NK-92 (cell line): ENCODE results near the gene MIS18A.
A peak's percentile ranks its signal among the peaks of the same experiment; 100 is the strongest.
"Not testable (repeated sequence)": the region's sequence is repeated elsewhere in the genome, so short reads cannot be mapped to it uniquely, and the experiment has no call there.

Experiments
- DNase-seq: peaks from one replicate; lab custom pipeline; 2025; ENCODE audit not compliant: unreplicated experiment; lab: John Stamatoyannopoulos, UW

MIS18A gene

GRCh38 chr21:32278518-32279376, at the start of gene MIS18A:
Gene MIS18A, minus strand, starts transcription at chr21:32279049. Its CDS starts 35 bp downstream, at chr21:32279014.
- peak; percentile 94 for DNase-seq

DNA sequence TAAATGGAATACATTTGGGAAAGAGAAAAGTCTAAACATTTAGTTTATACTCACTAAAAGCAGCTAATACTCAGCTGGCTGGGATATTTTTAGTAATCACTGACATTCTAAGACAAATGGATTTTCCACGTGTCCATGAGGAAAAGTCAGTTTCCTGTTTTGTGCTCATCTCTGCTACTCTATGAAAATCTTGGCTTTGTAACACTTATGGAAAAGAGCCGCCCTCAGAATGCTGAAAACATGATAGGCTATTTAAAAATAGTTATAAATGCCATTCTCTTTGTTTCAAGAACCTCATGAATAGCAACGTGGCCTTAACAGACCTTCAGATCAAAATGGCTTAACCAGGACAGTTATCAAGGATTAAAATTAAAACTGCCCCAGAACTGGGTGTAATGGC, 49.7 kb upstream of the MIS18A start:
- DNase-seq, result no peak

GRCh38 chr21:32325706-32326105, 46.9 kb upstream of the MIS18A start:
- DNase-seq, result no peak

DNA sequence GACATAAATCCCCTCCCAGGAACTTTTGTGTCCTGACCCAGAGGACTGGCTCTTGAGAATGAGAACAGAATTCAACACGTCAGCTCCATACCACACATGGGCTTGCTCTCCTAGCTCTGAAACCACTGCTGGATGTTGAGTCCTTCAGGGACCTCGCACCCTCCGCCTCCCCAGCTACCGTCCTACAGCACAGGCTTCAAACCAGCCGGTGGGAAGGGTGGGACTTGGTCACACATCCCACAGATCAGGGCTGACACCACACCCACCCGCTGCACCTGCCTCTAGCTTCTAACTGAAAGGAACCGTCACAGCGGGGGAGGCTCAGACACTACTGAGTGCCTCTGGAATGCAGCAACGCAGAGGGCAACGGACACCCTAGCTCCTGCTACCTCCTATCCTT, 43.8 kb upstream of the MIS18A start:
- no peak for DNase-seq

- no peak for DNase-seq
Measured at GRCh38 chr21:32322103-32322502, 43.3 kb upstream of the MIS18A start.

DNA sequence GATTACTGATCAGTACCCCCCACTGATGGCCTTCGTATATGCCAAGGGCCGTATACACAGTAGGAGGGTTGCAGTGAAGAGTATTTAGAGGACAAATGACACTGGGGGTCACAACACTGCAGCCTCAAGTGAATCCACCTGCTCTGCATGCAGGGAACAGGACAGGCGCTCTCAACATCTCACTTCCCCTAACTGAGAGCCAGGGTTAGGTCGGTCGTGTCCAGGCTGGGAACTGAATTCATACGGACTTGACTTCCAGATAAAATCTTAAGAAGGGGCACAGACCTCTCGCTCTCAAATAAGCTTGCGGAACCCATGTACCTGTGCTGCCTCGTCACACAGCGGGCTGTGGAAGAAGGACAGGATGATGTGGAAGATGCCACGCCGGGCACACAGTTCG, 42.6 kb upstream of the MIS18A start:
- DNase-seq, result no peak

GRCh38 chr21:32320726-32321125, 41.9 kb upstream of the MIS18A start:
- DNase-seq, result no peak

GRCh38 chr21:32320059-32320458, 41.2 kb upstream of the MIS18A start:
- DNase-seq, result no peak

GRCh38 chr21:32319012-32319411, 40.2 kb upstream of the MIS18A start:
- DNase-seq, result no peak

- DNase-seq, result no peak
Measured at GRCh38 chr21:32317726-32318125, 38.9 kb upstream of the MIS18A start.

DNA sequence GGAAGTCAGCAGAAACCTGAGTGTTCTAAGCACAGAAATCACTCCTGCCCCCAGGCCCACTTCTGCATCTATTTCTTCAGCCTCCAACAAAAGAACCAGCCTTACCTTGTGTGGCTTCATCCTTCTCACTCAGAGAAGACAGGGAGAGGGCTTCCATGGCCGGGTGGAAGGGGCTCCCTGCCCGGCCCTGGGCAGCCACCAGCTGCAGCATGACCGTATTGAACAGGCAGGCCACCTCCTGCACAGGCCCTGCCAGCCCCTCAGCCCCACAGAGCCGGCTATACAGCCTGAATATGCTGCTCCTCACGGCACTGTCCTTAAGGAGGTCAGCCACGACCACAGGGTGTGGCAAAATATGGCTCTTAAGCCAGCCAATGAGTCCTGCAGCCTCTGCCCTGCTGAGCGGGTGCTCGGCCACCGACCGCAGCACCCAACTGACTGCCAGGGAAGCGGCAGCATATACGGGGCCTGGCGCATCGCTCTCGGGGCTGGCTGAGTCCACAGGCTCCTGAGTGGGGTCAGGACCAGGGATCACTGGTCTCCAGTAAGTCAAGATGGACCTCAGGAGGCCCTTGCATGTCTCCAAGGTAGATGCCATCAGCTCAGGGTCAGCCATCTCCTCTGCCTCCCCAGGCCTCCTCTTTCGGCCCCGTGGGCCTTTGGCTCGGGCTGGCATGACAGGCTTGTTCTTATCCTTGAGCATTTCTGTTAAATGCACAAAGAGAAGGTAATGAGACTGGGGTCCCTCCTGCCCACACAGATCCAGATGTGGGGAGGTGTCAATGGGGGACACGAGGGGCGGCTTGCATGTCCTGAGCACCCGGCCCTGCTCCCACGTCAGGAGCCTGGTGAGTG, 37.7 kb upstream of the MIS18A start:
- no peak for DNase-seq

DNA sequence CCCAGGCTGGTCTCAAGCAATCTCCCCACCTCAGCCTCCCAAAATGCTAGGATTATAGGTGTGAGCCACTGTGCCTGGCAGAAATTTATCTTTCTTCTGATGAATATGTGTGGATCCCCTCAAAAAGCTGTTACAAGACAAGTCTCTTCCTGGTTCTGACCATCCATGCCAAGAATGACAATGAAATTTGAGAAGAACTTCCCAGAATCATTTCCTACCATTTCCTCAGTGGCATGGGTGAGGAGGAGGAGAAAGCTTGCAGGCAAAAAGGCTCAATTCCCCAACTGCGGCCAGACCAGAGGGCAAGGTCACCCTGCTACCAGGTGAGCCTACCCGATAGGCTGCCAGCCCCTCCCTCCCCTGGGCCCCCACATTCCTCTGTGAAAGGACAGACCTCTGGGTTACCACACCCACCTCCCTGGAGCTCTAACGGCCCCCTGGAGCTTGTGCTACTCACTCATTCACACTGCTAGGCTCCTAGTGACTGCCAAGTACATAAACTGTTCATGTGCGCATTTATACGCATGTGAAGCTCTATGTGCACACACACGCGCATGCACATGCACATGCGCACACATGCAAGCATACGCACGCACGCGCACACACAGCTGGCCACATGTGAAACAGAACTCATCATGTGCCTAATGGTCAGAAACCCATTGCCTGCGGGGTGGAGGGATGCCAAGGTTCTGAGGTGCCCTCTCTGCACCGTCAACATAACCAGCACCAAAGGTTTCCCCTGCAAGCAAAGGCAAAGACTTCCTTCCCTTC, 36.8 kb upstream of the MIS18A start:
- no peak for DNase-seq

GRCh38 chr21:32314806-32315205, 36.0 kb upstream of the MIS18A start:
- DNase-seq, result no peak

GRCh38 chr21:32312976-32313375, 34.1 kb upstream of the MIS18A start:
- no peak for DNase-seq

DNA sequence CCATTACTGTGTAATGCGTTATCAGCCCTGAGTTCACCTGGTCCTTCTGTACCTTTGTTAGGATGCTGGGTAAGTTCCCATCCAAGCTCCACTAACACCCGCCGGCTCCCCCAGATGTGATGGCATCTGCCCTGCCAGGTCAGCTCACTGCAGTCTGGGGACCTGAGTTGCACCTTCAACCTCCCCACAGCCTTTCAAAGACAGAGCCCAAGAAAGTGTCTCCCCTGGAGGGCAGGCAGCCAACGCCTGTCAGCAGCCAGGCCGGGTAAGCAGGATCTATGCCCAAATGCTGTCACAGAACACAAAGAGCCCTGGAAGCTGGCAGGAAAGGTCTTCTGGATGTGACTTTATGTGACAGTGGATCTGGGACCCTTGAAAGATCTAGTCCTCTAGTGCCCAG, 33.5 kb upstream of the MIS18A start:
- no peak for DNase-seq

- DNase-seq, result no peak
Measured at GRCh38 chr21:32311621-32312020, 32.8 kb upstream of the MIS18A start.

GRCh38 chr21:32310976-32311375, 32.1 kb upstream of the MIS18A start:
- not testable (repeated sequence) for DNase-seq

DNA sequence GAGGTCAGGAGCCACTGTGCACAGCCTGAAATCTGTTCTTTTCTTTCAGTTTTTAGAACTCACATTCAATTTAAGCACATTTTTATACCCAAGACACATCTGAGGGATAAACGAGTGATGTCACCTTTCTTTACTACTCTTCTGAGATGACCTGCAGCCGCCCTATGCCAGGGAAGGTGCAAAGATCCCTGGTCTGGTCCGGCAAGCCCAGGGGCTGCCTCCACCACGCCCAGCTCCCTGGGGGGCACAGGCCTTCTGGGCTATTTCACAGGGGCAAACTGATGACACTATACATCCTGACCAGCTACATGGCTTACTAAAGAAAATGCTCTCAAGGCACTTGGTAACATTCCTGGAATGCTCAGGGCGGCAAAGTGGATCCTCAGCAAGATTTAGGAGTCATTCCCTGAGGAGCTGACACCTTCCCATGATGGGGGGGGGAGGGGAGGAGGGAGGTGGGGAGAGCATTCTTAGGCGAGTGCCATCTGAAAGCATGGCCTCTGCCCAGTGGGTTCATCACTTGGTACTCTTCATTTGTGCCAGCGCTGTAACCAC, 31.1 kb upstream of the MIS18A start:
- no peak for DNase-seq

DNA sequence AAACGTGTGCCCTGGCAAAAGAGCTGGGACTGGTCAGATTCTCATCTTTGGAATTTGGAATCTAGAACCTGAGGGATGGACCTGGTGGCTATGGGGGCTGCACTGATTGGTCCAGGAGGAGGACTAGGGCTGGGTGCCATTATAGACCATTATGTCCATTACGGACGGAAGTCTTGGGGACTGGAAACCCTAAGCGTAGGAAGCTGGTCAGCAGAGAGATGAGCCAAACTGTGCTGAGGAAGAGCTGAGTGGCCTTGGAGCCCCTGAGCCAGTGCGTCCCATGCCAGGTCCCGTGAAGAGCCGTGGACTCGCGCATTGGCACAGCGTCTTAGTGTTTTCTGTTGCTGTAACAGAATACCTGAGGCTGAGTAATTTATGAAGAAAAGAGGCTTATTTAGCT, 29.8 kb upstream of the MIS18A start:
- DNase-seq, result no peak

DNA sequence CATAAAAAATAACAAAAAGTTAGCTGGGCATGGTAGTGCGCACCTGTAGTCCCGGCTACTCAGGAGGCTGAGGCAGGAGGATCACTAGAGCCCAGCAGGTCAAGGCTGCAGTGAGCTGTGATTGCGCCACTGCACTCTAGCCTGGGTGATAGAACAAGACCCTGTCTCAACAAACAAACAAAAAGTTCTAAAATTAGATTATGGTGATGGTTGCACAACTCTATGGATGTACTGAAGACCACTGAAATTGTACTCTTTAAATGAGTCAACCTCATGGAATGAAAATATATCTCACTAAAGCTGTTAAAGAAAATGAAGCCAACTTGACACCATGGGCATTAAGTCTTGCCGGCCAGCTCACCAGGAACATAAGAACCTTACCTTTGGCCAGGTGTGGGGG, 28.9 kb upstream of the MIS18A start:
- no peak for DNase-seq
